NCI-H526 (cell line): Measurements from ENCODE around the gene C17orf113.
"Not testable (repeated sequence)": the region's sequence is repeated elsewhere in the genome, so short reads cannot be mapped to it uniquely, and the experiment has no call there.

Source experiments
- DNase-seq, 2 experiments: peaks; one replicate each; lab custom pipeline; 2025; lab: John Stamatoyannopoulos, UW

The C17orf113 gene

GRCh38 chr17:42042598-42043319, 7.6 kb downstream of the C17orf113 start:
- no peak for DNase-seq

- DNase-seq = no peak
These were observed 8.8 kb downstream of the C17orf113 start for GRCh38 chr17:42041619-42042018.

DNA sequence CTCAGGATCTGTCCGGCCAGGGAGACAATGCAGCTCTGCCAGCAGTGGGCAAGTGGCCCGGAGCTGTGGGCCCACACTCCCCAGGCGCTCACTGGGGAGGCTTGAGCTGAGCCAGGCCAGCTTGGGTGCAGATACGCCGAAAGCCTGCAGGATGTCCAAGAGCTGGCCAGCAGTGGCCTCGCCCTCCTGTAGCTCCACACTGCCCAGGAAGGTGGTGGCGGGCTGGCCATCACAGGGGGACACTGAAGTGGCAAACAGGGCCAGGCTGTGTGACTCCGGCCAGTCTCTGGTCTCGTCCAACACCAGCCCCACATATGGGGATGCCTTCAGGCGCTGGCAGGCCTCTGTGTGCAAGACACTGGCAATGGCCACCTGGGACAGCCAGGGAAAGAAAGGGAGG, 9.6 kb downstream of the C17orf113 start:
- DNase-seq = no peak

DNA sequence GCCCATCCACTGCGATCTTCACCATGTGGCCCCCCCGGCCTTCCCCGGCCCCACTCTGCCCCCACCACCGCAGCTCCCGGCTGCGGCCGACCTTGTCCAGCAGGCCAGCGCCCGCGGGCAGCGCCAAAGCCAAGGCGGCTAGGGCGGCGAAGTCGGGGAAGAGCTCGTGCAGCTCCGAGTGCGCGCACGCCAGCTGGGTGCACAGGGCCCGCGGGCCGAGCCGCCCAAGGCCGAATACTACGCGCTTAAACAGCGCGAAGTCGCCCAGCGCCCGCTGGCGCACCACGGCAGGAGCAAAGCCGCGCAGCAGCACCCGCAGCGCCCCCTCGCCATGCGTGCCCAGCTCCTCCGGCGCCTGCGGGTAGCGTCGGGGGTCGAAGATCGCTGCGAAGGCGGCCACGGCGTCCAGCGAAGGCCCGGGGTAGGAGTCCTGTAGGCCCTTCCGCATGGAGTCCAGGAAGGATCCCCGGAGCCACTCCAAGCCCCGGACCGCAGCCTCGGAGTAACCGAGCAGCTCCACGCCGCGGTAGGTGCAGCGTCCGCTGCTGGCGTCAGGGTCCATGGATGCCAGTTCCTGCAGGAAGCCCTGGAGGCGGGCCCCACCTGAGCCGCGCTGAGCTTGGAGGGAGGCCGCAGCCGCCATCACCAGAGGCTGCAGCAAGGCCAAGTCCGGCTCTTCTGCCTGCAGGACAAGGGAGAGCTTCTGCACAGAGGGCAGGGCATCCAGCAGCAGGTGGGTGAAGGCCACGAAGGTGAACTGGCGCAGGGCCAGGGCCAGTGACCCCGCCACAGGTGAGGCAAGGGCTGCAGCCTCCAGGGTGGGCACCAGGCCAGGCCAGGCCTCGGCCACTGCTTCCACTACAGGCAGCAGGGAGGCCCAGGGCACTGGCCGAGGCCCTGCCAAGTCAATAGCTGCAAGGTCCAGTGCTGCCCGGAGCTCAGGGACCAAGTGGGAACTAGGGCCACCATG, 10.3 kb downstream of the C17orf113 start:
- no peak for DNase-seq

- no peak for DNase-seq
These were observed 12.0 kb downstream of the C17orf113 start for GRCh38 chr17:42038221-42038973.

GRCh38 chr17:42034059-42034458, 16.3 kb downstream of the C17orf113 start:
- no peak for DNase-seq

- no peak for DNase-seq
These were observed 18.8 kb downstream of the C17orf113 start for GRCh38 chr17:42031584-42031983.

- DNase-seq = no peak
These were observed 21.6 kb downstream of the C17orf113 start for GRCh38 chr17:42028791-42029127.

- DNase-seq = peak in 1 of 2 experiments; percentile 40
These were observed 22.2 kb downstream of the C17orf113 start for GRCh38 chr17:42027961-42028790.

- no peak for DNase-seq
These were observed 22.9 kb downstream of the C17orf113 start for GRCh38 chr17:42027590-42027889.

DNA sequence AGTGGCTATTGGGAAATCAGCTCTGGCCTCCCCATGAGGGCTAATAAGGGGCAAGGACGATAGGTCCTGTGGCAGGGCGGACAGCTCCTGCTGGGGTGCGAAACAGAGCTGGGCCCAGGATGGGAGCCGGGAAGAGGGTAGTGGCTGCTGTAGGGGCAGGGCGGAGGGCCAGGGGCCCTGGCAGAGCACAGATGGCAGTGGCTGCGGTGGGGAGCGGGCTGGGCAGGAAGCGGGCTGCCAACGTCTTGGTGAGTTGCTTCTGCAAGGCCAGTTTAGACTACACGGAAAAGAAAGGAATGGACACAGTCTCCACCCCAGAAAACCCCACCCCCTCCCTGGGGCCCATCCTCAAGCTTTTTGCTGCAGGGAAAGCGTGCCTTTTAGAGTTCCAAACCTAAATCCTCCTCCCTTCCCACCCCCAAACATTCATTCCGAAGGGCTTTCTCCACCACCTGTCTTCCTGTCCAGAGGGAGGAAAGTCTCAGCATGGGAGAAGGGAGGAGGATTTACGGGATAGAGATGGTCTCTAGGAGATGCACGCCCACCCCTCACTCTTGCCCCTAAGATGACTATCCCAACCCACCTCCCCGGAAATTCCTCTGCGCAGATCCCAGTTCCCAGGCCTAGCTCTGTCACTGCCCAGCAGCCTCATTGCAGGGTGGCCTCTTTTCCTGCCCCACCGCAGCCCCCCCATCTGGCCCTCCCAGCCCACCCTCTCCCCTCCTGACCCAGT, 23.4 kb downstream of the C17orf113 start:
- DNase-seq = no peak

GRCh38 chr17:42025936-42026335, 24.5 kb downstream of the C17orf113 start:
- DNase-seq = no peak

DNA sequence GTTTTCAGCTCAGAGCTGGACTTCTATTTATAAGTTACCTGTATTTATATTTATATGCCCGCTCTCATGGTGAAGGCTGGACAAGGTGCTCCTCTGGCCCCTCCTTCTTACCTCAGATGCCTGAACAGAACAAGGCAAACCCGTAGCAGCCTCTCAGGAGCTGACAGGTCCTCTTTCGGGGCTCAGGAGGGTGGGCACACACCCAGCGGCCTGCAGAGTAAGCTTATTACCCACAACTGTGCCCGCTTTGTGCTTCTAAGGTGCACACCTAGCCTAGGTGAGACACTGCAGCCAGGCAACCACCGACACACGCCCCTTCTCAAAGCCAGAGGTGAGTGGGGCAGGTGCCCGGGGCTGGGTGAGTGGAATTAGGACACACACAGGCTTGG, 25.2 kb downstream of the C17orf113 start:
- no peak for DNase-seq

DNA sequence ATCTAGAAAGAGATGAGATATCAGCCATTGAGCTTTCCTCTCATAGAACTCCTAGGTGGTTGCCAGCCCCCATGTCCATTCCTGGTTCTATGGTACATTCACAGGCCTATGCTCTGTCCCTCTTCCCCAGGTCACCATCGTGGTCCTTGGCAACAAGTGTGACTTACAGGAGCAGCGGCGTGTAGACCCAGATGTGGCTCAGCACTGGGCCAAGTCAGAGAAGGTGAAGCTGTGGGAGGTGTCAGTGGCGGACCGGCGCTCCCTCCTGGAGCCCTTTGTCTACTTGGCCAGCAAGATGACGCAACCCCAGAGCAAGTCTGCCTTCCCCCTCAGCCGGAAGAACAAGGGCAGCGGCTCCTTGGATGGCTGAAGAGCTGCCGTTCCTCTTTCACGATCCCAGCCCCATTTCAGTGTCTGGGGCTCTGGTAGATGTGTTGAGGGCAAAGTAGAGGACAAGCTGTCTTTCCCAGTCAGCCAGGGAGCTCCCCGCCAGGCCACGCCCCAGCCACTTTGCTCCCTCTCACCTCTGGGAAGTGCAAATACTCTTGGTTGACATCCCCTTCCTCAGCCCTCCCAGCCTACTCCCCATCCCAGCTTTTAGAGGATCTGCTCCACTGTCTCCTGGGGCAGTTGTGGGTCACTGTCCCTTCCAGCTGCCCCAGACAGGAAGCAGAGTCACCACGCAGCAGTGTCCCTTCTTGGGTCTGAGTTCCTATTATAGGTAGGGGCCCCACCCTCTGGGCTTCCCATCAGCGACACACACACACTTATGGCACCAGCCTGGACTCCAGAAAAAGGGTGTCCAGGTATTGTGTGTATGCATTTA, 26.7 kb downstream of the C17orf113 start:
- DNase-seq = no peak

DNA sequence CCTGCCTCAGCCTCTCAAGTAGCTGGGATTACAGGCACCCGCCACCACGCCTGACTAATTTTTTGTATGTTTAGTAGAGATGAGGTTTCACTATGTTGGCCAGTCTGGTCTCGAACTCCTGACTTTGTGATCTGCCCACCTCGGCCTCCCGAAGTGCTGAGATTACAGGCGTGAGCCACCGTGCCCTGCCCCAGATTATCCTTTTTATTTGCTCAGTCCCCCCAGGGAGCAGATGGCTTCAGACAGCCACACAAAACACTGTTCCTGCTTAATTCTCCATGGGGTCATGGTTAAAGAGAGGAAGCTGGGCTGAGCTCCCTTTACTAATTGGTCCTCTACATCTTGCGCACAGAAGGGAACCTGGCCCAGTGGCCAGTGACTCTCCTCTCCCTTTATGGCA, 29.6 kb downstream of the C17orf113 start:
- DNase-seq = not testable (repeated sequence)

DNA sequence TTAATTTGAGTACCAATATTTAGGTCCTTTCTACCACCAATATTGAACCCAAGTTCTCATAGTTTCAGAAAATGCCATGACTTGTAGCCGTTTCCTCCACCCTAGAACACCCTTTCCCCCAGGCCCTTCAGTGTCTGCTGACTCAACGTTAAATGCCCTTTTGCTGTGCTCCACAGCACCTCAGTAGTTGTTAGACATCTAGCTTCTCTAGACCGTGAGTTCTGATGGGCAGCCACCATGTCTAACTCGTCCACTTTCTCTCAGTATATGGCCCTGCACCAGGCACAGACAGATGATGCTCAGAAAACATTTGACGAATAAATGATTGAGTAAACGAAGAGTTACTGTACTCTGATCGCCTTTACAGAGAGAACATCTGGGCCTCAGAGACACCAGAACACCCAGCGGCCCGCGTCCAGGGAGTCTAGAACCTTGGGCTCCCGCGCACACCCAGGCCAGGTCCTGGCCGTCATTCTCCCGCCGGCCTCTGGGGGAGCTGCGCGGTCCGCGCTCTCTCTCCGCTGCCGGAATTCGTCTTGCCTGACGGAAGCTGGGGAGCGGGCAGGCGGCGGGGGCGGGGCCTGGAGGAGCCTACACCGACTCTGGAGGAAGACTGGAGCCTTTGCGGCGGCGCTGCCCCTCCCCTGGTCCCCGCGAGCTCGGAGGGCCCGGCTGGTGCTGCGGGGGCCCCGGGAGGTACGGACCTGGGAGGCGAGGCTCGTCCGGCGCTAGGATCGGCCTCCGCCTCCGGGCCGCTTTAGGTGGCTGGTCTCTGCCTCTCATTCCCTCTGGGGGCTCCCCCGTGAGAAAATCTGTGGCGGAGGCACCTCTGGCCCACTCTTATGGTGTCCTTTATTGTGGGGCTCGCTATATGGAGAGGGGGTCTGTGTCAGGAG, 30.6 kb downstream of the C17orf113 start, which contains the start of gene NKIRAS2:
Gene NKIRAS2, plus strand, starts transcription at position 582 of the 896 bp plus-strand sequence. CDS start 1,488 bp downstream, outside the sequence.
- DNase-seq = peak; percentile 83 to 95

DNA sequence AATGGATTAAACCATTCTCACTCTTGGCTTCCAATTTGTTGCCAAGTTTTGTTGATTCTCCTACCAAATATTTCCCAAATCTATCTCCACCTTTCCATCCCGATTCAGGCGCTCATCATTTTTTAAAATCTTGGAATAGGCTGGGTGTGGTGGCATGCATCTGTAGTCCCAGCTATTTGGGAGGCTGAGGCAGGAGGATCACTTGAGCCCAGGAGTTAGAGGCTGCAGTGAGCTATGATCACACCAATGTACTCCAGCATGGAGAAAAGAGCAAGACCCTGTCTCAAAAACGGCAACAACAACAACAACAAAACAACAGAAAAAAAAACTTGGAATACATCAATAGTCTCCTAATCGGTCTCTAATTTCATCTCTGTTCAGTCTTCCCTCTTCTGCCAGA, 31.4 kb downstream of the C17orf113 start:
- no peak for DNase-seq

DNA sequence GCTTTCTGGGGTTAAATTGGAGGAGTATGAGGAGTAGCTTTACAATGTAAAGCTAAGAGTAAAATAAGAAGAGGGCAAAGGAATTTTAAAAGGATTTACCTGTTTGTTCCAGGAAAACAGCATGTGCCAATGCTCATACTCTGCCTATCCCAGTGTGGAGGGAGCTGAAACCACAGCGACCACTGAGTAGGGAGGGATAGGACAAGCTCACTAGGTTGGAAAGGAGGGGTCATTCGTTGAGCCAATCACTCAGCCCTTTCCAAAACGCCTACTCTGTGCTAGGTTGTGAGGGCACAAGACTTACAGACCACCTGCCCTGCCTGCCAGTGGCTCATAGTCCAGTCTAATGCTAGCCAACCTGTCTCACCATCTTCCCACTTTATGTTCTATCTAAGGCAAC, 32.1 kb downstream of the C17orf113 start:
- DNase-seq = no peak

DNA sequence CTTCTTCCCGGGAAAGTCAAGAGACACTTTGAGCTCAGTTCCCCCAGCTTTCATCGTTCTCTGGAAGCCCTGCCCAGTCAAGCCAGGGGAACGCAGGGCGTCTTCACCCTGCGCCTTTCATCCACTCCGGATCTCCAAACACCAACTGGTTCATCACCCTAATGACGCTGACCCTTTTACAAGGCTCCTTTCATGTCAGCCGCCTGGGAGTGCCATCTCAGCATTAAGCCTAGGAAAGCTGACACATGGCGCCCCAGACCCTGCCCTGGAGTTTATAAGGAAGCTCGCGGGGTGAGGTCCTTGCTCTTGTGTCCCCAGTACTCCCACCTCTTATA, 32.6 kb downstream of the C17orf113 start:
- DNase-seq = no peak
